Measurements from ENCODE around the gene TMEM204.

- TF ChIP-seq GATA2 (IDR thresholded peaks at IDR 0.05; ENCODE audit: low read depth, low read length) (no peak), GATA3 (IDR thresholded peaks at IDR 0.05; ENCODE audit: low read depth, low read length) (no peak)
These were observed 17.2 kb downstream of the TMEM204 start for GRCh38 chr16:1550696-1551095.
